Measurements from ENCODE around the gene GPX2.
"Not testable (repeated sequence)": the region's sequence is repeated elsewhere in the genome, so short reads cannot be mapped to it uniquely, and the experiment has no call there.

The GPX2 gene

DNA sequence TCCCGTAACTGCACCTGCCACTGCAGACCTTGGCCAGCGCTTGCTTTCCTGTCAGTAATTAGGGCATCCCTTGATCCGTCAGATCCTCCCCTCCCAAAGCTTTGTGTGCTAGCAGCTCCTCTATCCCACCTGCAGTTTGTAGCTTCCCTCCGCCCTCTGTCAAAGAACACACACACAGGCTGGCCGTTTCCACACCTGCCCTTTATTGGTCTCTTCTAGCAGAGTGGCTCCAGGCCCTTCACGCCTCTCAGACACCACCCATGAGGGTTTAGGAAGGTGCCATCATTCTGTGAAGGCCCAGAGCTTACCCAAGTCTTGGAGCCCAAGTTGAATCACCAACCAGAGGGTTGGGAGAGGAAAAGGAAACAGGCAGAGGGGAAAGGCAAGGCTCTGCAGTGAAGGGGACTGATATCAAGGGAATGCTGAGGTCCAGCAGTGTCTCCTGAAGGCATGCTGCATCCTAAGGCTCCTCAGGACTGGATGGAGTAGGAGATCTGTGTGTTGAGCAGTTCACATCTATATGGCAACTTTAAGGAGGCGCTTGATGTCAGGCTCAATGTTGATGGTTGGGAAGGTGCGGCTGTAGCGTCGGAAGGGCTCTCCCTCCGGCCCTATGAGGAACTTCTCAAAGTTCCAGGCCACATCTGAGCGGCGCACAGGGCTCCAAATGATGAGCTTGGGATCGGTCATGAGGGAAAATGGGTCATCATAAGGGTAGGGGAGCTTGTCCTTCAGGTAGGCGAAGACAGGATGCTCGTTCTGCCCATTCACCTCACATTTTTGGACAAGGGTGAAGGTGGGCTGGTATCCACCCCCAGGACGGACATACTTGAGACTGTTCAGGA, 3.4 kb downstream of the GPX2 start:
- no peak for DNase-seq

DNA sequence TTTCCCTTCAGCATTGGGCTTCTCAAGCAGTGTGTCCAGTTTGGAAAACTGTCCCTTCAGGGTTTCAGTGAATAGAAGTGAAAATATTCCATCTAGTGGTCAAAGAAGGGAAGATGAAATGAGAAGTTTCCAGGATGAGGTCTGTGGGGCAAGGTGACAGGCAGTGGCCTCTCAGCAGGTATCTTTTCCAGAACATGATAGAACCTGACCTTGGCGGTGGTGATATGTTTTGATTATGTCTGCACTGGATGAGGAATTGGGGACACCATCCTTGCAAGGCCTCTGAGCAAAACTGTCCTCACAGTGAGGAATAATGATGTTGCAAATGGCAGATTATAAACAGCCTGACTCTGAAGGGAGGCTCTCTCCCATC, 4.7 kb downstream of the GPX2 start:
- DNase-seq, result no peak

DNA sequence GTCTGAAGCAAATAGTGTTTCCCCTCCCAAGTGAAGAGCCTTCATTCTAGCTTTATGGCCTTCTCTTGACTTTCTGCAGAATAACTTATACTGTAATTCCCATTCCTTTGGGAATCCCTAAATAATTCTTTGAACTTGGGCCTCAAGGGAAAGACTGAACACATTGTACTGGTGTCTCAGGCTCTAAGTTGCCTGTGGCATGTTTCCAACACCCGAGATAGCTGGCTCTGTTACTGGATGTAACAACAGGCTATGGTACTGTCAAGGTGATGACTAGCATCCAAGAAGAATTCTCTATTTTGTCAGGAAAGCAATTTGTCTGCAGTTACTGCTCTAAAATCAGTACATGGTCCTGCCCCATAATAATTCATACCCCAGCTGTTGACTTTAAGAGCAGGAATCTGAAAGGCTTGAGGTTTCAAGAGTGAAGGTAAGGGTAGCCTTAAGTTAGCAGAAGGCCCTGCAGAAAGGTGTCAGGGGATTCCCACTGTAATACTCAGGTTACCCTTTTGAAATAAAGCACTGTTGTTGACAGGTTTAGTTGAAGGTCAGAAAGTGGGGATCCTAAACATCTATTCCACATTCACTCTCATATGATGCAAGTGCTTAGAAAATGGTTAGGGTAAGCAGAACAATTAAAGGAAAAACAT, 5.2 kb downstream of the GPX2 start:
- no peak for DNase-seq

DNA sequence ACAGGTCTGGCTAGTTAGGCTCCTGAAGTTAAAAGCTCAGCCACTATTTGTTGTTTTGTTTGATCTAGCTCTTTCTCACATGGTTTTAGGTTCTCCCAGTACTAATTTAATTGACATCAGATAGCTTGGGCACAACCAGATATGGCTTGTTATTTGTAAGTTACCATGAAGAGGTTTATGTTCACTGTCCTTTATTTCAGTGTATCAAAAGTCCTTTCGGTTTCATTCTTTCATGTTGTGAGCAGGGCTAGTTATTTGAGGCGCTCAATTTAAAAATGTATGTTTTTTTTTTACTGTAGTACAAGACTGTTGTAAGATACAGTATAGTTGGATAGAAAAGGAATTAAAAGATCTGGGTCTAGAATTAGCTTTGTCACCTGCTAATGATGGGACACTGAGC, 7.0 kb downstream of the GPX2 start:
- DNase-seq, result no peak

DNA sequence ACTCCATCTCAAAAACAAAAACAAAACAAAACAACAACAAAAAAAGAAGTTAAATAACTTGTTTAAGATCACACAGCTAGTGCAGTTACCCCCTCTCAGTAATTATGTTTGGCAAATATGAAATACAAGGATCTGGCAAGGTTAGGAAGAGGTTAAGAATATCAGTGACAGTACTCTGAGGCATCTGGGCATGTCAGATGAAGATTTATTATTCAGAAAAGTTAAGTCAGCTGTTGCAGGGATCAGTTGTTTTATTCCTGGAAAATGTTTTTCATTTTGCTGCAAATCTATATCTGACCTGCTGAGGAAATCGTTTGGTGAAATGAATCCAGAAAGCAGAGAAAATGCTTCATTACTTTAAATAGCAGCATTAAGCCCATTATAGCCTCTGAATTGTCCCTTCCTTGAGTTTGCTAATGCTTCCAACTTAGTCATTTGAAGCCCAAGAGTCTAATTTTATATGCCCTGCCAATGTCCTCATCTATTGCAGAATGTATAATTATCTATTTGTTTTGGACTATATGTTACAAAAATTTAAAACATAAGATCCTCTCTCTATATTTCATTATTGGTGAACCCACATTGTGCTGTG, 8.1 kb downstream of the GPX2 start:
- no peak for DNase-seq

DNA sequence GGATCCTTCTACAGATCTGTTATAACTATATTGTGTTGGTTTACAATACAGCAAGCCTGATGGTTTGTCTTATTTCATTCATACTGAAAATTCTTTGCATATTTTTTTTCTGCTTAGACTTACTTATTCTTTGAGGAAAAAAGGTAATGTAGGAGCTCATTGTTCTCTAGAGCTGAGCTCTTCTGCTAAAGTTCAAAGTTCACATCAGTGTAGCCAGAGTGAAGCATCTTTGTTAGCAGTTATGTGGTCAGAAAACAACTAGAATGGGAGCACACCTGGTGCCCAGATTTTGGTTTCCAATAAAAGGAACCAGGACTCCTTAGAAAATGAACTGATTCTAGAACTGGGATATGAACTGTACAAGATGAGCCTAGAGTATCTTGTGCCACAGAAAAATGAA, 10.3 kb downstream of the GPX2 start:
- no peak for DNase-seq

DNA sequence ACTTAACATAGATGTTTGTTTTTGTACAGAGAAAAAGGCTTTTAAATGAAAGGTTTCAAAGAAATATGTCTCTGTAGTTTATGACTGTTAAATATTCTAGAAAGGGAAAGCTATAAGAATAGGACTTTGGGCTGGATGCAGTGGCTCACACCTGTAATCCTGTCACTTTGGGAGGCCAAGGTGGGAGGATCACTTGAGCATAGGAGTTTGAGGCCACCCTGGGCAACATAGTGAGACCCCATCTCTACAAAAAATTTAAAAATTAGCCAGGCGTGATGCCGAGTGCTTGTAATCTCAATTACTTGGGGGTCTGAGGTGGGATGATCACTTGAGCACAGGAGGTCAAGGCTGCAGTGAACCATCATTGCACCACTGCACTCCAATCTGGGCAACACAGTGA, 11.4 kb downstream of the GPX2 start:
- no peak for DNase-seq

DNA sequence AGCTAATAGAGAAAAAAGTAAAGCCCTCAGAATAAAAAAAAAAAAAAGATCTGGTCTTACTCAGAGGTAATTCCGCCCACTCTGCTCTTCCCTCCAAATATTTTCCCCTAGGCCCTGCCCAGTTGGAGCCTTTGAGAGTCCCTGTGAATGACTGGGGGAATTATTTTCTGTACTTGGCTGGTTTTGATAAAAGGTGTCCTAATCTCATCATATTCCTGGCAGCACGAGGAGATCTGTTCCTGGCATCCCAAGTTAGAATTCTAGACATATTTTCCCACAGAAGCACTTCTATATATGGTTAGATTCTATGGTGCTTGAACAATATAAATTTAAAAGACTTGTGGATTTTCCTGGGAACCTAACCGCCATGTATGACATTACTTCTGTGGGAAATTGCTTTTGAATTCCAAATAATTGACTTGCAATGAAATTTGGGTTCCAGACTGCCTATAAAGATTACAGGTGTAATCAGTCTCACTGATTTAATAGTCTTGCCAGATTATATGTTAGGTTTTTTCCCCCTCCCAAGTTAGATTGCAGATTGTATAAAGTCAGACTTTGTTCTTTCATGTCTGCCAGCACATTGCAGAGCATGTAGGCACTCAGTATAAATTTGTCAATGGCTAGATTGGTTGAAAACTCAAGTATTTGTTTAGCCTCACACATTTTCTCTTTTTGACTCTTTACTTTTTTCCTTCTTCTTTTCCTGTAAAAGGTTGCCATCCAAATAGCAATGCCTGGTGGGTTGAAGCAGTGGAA, 12.3 kb downstream of the GPX2 start:
- DNase-seq, result no peak

DNA sequence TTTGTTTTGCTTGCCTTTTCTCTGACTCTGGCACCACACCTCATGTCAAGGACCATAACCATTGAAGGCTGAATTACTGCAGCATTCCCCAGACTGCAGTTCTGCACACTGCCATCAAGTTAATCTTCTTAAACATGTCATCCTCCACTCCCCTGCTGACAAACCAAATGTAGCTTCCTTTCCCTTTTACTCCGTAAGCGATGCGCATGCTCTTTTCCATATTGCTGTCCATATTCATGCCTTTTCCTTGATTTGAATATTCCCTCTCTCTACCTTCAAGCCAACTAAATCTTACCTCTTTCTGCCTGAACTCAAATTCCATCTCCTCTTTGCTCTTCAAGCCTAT, 13.6 kb downstream of the GPX2 start:
- no peak for DNase-seq

DNA sequence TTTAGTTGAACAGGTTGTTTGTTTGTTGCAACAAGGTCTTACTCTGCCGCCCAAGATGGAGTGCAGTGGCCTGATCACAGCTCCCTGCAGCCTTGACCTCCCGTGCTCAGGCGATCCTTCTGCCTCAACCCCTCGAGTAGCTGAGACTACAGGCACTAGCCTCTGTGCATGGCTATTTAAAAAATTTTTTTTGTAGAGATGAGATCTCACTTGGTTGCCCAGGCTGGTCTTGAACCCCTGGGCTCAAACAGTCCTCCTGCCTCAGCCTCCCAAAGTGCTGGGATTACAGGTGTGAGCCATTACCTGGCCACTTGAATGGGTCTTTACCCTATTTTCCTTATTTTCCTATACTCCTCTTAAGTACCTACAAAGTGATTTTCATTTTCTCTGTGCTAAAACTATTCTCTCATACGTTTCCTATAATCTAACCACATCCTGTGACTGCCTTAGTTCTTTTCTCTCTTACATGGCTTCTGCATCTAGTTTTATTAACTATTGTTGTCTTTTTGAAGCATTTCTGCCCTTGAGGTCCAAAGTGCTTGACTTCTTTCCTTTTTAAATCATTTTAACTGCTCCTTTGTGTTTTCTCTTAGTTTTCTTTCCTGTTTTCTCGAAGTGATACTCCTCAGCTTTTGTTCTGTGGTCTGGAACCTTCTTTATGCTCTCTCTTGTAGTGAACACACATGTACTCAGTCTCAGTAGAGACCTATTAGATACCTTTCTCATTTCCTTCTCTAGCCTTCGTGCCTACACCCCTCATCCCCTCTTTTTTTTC, 14.1 kb downstream of the GPX2 start:
- DNase-seq, result no peak

DNA sequence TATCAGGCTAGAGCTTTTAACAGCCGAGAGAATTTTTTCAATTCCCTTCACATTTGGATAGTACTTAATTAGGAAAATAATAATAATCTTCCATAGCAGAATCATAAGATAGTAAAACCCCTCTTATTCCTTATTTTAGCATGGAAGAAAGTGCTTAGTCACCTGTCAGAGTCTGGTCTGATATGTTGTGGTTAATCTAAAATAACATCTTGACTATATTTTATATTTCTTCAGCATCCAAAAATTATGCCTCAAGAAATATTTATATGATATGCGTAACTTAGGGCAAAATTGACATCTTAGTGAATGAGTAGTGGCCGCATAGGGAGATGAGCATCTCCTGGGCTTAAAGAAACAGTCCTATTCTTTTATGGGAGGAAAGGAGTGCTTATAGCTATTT, 15.5 kb downstream of the GPX2 start:
- DNase-seq, result no peak

DNA sequence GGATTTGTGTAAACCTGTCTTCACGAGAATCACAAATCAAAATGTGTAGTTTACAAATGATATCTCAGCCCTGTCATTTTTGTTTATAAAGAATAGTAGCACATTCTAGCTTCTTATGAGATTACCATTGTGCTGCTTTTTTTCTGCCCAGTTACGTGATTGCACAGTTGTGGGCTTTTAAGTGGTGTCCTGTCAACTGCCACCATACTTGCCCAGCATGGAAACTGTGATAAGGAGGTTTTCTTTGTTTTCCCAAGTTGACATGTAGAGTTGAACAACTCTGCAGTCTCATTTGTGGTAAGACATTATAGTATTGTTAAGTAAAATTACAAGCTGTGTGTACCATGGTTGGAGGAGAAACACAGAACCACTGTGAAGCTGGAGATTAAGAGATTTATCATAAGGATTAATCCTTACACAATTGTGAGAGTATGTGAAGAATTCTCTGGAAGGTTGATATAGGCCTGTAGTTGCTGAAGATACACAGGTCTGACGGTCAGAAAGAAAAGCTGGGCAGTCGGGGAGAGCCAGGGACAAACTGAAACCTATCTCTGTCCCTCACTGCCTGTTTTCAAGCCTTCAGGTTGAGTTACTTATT, 16.0 kb downstream of the GPX2 start:
- DNase-seq, result no peak

DNA sequence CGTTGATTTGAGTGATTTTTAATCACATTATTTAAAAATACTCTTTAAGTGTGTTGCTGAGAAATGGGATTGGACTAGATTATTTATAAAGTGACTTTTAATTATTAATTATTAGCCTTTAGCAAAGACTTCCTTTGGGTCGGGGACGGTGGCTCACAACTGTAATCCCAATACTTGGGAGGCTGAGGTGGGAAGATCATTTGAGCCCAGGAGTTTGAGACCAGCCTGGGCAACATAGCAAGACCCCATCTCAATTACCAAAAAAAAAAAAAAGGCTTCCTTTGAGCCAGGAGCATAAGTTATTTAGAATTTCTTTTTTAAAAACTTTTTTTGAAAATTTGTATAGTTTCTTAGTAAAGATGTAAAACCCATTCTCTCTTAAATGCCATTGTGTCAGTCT, 19.5 kb downstream of the GPX2 start:
- DNase-seq, result no peak

DNA sequence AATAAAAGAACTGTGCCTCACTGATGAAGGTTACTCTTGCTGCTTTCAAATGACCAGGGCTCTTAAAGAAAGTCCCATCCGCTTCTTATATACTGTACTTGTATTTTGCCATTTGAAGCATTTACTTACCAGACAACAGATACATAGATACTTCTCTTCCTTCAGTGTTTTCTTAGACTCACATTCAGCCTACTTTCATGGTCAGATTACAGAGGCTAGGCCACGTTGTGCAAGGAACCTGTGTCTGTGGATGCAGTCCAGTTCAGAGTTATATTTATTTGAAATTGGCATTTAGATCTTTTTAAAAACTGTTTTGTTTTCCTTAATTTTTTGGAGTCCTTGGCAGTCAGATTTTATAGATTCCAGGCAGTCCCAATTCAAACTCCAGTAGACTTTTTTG, 22.1 kb downstream of the GPX2 start:
- DNase-seq, result no peak

DNA sequence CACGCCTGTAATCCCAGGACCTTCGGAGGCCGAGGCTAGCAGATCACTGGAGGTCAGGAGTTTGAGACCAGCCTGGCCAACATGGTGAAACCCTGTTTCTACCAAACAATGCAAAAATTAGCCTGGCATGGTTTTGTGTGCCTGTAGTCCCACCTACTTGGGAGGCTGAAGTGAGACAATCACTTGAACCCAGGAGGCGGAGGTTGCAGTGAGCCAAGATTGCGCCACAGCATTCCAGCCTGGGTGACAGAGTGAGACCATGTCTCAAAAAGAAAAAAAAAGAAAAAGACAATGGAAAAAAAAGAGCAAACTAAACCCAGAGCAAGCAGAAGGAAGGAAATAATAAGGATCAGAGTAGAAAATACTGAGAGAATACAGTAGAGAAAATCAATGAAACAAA, 22.9 kb downstream of the GPX2 start:
- DNase-seq, result no peak

DNA sequence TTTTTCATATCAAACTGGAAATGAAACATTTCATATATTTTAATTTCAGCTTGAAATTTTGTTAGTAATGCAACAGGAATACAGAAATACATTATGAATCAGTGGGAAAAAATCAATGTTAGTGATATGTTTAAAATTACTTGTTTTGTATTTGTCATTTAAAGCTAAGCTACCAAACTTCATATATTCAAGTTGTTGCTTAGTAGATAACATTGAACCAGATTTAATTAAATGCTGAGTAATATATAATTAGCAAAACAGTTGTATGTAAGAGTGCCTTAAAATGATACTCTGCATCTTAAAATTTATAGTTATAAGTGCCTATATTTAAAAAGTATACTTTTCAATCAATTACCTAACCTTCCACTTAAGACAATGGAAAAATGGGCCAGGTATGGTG, 23.3 kb downstream of the GPX2 start:
- no peak for DNase-seq

DNA sequence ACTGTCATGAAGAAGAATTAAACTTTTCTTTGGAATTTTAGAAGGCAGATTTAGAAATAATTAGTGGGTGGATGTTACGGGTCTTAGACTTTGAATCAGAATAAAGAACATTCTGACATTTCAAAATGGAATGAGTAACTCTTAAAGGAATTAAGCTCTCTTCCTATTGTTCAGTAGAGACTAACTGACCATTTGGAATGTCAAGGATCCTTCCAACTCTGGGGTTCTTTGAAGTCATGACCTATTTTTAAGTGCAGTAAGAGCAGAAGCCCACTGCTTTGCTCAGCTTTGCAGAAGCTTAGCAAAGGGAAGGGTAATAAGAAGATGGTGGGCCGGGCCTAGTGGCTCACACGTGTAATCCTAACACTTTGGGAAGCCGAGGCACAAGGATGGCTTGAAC, 24.3 kb downstream of the GPX2 start:
- DNase-seq, result no peak

DNA sequence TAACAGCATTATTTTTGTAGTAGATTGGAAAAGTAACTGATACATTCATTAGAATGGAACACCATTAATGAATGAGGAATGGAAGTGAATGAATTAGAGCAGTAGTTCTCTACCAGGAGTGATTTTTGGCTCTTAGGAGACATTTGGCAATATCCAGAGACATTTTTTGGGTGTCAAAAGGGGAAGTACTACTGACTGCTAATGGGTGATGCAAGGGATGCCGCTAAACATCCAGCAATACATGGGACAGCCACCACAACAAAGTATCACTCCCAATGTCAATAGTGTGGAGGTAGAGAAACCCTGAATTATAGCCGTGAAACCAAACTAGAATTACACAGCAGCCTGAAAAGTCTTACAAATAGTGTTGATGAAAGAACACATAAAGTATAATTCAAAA, 26.7 kb downstream of the GPX2 start:
- no peak for DNase-seq

DNA sequence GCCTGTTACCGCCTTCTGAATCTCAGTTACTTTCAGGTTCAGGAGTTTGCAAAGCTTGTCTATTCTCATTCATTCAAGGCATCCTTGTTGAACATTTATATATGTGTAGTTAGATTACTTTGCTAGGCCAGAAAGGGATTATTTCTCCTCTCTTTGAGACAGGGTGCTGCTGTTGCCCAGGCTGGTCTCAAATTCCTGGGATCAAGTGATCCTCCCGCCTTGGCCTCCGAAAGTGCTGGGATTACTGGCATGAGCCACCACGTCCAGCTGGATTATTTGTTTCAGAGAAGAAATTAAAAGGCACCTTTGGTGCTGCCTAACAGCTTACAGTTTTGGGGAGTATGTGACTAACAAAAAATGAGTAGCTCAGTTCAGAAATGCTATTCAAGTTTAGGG, 27.5 kb downstream of the GPX2 start:
- DNase-seq, result no peak

DNA sequence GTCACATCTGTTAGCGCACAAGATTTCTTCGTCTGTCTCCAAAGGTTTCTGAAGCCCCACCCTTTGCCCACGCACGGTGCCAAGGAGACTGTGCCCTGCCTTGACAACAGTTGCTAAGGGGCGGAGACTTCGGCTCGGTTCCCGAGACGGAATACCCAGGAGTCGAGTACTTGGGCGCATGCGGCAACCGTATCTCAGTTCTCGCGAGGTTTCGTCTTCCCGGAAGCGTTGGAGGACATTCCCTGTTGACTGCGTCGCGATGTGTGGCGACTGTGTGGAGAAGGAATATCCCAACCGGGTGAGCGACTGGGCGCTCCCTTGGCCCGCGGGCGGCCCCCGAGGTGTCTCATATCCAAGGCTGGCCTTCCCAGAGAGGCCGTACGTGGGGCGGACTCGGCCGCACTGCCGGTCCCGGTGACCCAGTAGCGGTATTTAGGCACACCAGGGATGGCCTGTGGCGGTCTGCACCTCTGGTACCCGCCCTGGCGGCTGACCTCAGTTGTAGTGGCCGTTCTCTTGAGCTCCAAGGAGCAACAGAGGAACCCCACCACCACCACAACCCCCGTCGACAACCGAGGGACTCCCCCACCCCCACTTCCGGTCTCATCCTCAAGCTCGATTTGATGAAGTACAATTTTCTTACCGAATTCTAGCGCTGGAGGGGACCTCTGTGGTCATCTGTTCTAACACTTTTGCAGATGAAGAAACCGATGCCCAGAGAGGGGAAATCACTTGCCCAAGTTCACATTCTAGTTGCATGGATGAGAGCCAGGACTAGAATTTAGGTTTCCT, 28.1 kb downstream of the GPX2 start, which contains the start of gene CHURC1:
CHURC1 (plus strand) TSS at position 219 of the 792 bp plus-strand sequence; CDS start at position 260, 41 bp downstream.
- peak; percentile 99 for DNase-seq

DNA sequence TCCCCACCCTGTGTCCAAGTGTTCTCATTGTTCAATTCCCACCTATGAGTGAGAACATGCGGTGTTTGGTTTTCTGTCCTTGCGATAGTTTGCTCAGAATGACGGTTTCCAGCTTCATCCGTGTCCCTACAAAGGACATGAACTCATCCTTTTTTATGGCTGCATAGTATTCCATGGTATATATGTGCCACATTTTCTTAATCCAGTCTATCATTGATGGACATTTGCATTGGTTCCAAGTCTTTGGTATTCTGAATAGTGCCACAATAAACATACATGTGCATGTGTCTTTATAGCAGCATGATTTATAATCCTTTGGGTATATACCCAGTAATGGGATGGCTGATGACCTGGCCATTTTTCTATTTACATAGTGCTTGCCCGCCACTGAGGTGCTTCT, 29.1 kb downstream of the GPX2 start:
- not testable (repeated sequence) for DNase-seq

DNA sequence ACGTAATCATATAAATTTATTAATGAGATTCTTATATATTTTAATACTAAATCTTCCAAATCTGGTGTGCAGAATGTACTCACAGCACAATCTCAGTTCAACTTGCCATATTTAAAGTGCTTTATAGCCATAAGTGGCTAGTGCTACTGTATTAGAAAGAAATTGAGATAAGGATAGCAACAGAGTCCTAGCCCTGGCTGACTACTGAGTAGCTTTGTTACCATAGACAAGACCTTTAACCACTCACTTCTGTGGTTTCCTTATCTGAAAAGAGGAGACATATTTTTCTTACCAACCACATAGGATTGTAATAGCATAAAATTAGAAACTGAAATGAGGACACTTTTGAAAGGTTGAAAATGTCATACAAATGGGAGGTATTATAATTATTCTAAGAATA, 30.3 kb downstream of the GPX2 start:
- DNase-seq, result no peak

Measured in activated CD4-positive, alpha-beta T cell treated with anti-CD3 and anti-CD28 coated beads, Interleukin-2, amount 50 U/mL, for 48 hours (primary cell).